Medulla oblongata (tissue), 1 donor: ENCODE measurements around the gene HOXB8.
A peak's percentile ranks its signal among the peaks of the same experiment; 100 is the strongest.

Source experiments
- DNase-seq: peaks from one replicate; pipeline ENCODE4 v3.0.0-alpha.2; 2015; ENCODE audit errors: extremely low spot score

HOXB8 gene

GRCh38 chr17:48624544-48625494 lies 9.7 kb upstream of the HOXB8 start:
- DNase-seq: no peak

DNA sequence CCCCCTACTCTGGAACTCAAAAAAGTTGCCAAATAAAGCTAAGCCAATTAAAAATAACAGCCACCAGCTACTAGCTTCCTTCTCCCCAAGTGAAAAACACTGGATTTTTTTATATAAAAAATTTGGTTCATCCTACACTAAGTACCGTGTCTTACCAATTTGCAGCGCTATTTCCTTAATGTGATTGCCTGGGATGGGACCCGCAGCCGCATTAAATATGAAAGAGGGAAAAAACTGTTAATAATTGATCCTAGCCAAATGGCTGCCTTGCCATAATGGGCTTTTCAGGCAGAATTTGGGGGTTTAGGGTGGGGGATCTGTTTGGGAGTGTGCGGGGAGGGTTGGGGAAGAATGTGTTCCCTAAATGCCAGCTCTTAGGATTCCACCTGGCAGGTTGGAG lies 9.0 kb upstream of the HOXB8 start:
- no peak for DNase-seq

- no peak for DNase-seq
These were observed 8.5 kb upstream of the HOXB8 start for GRCh38 chr17:48623583-48623982.

DNA sequence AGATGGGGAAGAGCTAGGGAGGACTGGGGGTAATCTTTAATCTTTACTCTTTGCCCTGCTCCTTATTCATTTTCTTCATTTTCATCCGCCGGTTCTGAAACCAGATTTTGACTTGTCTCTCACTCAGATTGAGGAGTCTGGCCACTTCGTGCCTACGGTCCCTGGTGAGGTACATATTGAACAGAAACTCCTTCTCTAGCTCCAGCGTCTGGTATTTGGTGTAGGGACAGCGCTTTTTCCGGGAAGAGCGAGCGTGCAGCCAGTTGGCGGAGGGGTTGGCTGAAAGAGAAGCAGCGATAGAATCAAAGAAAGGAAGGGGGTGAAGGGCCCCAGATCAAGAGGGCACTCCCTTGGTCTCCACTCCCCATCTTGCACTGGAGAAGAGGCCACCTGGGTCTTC lies 7.8 kb upstream of the HOXB8 start:
- DNase-seq: no peak

DNA sequence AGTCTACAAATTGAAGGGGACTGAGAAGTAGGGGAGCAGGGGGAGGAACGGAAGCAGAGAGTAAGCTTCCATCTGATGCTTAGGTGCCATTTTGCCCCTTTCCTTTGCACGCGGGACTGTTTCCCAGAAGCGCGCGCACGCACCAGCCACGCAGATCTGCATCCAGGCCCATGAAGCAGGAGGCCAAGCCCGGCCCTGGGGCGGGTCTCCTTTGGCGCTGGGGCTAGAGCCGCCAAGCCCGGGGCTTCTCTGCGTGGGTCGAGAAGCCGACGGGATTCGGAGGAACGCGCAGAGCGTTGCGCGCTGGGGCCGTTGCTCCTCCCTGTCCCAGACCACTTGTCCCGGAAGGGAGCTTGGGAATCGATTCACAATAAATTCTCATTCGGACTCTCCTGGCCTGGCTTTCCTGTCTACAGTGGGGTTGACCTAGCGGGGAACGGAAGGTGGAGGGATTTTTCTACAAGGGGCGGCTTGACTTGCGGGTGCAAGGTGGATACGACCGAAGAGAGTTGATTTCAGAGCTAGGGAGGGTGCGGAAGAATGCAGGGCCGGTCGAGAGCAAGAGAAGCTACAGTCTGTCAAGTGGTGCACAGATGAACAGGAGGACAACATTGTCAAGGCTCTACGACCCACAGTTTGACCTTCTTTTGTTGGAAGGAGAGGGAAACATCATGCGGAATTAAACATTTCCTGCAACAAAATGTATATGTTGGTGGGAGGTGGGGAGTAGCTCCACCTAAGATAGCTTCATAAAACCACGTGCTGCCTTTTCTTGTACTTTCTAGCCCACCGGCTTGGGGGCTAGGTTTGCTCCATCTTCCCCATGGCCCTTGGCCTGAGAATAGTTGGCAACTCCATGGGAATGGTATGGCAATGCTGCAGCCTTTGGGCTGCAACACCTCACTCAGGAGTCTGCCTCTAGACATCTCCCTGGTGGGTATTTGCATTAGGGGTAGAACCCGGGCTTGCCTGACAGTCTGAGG lies 6.6 kb upstream of the HOXB8 start:
- DNase-seq: no peak

DNA sequence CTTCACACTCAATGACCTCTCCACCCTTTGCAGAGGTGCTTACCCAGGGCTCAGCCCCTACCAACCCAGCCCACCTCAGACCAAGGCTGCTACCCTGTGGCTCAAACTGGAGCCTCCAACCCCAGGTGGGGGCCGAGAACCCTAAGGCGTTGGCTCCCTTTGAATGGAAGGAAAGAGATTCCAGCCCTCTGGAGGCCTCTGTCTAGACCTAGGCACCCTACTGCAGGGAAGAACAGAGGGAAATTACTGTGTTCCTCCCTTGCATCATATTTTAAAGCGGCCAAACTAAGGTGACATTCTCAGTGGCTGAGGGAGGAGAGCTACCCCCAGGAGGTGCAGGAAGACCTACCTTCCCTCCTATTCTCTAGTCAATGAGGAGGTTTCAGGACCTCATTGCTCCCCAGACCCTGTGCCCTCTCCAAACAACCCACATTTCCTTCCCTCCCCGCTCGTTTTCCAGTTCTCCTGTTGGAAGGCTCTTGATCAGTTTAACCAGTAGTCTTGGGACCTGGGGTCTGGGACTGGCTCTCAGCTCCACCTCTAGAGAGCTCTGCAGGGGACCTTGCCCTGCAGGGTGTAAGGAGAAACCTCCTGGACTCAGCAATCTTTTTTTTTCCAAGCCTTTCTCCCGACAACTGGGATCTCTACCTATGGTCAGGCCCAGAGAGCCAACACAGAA lies 5.5 kb upstream of the HOXB8 start:
- DNase-seq: no peak

DNA sequence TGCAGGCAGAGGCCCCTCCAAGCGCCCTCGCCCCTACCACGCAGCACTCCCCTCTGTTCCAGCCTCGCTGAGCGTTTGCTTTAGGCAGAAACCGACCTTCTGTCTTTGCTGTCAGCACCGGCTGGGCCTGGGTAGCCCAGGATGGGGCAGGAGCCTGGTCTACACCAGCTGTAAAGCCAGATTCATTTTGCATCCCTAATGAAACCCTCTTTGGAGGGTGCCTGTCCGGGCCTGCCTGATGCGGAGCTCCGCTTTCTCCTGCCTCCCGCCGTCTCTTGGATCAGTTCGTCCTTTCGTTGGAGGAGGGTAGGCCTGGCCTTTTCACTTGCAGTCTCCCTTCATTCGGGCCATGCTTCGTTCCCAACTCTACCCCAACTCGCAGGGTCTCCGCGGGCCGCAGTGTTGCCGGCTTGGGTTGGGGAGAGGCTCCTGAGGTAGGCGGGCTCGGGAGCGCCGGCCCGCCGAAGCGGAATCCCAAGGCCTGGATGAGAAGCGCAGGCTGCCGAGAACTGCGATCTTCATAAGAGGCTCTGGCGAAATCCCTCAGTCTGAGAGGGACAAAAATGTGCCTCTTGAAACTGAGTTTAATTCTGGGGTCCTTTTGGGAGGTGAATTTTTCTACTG lies 4.8 kb upstream of the HOXB8 start:
- no peak for DNase-seq

- peak; percentile 90 for DNase-seq
These were observed 3.3 kb upstream of the HOXB8 start for GRCh38 chr17:48618256-48618896.

- no peak for DNase-seq
These were observed 2.6 kb upstream of the HOXB8 start for GRCh38 chr17:48617471-48618255.

DNA sequence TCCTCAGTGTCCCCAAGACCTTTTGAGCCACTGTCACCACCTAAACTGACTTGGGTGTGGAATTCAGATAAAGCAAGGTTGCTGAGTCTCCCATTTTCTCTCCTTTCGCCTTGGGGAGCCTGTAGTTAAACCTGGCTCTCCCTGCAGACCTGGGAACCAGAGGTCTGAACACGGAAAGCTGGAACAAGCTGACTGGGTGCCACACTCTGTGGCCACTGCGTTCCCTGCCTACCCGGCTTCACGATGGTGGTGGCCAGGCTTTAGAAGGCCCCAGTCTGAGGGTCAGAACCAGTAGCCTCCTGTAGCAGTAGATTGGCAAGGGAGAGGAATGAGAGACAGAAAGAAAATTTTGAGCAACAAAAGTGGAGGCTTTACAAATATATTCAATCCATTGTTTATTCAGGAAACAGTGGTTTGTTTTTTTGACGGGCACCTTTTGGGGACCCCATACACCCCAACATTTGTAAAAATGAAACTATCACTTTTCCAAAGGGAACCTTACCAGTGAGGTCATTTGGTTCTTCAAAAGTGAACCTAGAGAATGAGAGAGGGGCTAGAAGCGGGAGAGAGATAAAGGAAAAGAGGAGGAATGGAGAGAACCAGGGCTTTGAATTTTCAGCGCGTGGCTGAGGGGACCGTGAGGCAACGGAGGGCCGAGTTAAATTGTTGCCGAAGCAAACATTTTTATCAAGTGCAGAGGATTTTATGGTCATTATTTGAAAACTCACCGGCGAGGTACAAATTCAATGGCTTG lies 1.8 kb upstream of the HOXB8 start:
- no peak for DNase-seq

DNA sequence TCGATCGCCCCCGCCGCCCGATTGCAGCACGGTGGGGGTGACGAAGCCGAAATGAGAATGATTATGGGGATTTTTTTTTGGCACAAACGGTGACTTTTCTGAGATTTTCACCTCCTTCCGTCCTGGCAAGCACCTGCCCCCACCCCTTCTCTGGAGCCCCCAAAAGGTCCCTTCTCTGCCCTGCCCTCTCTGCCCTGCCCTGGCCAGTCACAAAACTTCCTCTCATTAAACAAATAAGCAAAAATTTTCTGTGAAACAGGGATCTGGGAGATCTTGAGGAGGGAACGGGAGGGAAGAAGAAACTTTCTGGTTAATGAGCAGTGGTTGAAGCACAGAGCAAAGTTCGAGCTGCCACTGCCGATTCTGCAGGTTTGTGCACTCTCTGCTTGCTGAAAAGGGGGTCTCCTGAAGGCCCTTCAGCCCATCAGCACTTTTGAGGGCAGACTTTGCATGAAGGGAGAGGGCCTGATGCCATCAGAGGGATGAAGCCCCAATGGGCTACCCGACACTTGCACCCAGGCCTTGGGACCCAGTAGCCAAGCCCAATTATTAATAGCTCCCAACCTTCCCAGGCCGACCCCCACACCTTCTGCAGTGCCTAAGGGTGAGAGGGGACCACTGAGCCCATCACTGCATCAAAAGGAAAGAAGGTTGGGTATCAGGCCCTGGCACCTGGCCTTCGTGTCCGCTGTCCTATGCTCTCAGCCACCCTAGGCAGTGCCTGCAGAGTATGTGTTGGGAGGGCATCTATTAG lies 1.0 kb upstream of the HOXB8 start:
- DNase-seq: no peak

DNA sequence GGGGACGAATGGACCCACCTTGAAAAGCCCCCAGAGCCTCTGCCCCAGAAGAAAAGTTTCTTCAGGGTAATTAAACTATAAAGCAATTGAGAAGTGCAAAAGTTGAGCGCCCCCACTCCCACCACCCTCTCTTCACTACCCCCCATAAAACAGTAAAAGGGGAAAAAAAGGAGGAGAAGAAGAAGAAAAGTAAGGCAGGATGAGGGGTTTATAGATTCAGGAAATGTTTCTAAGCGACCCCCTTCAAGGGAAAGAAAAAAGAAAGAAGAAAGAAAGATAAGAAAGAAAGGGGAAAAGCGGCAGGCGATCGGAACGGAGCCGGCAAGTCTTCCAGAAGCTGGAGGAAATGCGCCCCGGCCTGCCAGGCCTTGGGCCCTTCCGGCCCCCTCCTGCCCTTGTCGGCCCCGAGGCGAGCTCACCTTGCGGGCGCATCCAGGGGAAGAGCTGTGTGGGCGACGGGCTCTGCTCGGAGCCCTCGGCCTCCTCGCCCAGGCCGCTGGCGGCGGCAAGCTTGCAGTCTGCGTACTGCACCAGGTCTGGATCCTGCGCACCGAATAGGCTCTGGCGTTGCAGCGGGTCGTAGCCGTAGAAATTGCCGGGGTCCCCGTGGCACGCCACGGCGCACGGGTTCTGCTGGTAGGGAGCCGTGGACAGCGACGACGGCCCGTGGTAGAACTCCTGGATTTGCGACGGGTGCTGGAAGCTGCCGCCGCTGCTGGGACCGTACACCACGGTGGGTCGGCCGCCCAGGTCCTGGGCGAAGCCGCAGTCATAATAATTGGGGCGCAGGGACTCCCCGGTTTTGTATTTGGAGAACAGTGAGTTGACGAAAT lies 1.0 kb downstream of the HOXB8 start:
- no peak for DNase-seq

GRCh38 chr17:48612854-48613691 lies 2.0 kb downstream of the HOXB8 start:
- DNase-seq: no peak

DNA sequence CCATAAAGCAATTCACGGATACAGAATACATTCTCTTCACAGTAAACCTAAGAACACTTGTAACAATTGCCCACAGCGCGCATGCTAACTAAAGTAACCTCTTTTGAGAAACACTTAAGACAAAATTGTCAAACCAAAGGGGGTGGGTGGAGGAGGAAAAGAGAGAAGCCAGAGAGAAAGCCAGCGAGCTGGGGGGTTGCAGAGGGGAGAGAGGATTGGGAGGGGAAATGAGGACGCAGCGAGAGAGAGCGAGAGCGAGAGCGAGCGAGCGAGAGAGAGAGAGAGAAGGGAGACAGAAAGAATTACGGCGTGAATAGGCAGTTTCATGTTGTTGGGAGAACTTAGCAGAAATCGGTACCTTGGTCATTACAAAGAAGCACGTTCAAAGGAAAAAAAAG lies 2.6 kb downstream of the HOXB8 start:
- no peak for DNase-seq

DNA sequence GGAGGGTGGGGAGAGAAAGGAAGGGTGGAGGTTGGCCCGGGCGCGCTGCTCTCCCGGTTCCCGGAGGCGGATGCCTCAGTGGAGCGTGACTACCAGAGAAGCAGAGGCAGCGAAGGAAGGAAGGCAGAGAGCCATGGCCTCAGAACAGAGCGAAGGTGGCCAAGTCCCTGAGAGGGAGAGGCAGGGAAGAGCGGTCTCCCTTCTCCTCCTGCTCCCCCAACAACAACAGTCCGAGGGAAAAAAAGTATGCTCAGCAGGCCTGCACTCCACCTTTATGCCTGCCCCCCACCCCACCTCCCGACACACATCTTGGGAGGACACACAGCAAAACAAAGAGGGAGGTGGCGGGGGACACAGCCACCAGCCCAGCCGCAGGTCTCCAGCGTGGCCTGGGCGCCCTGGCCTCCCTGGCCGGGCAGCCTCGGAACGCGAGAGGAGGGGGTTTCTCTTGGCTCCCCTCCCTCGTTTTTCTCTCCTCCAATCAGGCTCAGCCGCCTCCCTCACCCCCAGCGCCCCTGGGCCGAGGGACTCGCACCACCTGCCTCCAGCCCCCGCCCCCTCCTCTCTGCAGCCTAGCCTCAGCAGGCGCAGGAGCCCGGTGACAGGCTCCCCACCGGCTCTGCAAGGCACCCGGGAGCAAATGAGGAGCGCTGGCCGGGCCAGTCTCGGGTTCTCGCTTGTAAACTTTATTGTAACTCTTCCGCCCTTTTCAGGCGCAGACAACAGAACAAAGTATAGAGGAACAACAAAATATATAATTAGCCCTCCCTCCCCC lies 3.2 kb downstream of the HOXB8 start:
- DNase-seq: no peak

DNA sequence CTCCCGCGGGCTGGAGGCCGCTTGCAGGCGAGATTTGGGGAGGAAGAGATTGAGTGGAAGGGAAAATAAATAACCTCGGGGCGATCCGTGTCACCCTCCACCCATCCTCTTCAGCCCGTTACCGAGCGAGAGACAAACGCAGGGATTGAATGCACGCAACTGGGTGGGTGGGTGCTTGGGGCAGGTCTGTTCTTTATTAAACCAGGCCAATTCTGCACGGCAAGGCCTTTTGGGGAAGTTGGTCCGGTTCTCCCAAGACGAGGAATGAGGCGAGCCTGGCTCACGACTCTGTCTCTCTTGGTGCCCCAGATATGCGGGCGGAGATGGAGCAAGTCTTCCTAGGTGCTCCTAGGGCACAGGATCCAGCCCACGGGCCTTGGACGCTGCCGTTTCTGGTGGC lies 3.9 kb downstream of the HOXB8 start:
- no peak for DNase-seq
